WTC11 (cell line): Measurements from ENCODE around the gene ZNRF1. TPM values are rescaled to one million over a fixed set of nuclear protein-coding genes. Genes with fewer than 3 reads are reported as not detected.

Experiments used
- ATAC-seq: fragments of 200-7000 bp; cut with Tn5 transposase; 2 replicates; pipeline ENCODE4 v1.10.0; 2021; ENCODE audit warnings: mild to moderate bottlenecking, moderate library complexity
- CTCF ChIA-PET: fragments of 300-600 bp; sonication (Branson Sonifier 250); formaldehyde crosslinking; loops from one replicate; lab custom pipeline; 2021; ENCODE audit warnings: antibody characterized with exemption; lab: Charles Lee
- POLR2A ChIA-PET: fragments of 350-600 bp; sonication (Branson Sonifier 250); formaldehyde crosslinking; loops from one replicate; lab custom pipeline; 2021; ENCODE audit warnings: antibody characterized with exemption; lab: Charles Lee
- DNase-seq: peaks from one replicate; pipeline ENCODE4 v3.0.0; 2021; ENCODE audit warnings: low spot score
- H3K27ac Mint-ChIP-seq: 2 replicates; pipeline ENCODE4 v1.8.0; 2021; ENCODE audit warnings: mixed read lengths
- H3K27me3 Mint-ChIP-seq: 2 replicates; pipeline ENCODE4 v1.8.0; 2021; ENCODE audit warnings: low read depth, mild to moderate bottlenecking, moderate library complexity, mixed read lengths
- H3K36me3 Mint-ChIP-seq: 2 replicates; pipeline ENCODE4 v1.8.0; 2021; ENCODE audit warnings: mixed read lengths
- H3K4me1 Mint-ChIP-seq: 2 replicates; pipeline ENCODE4 v1.8.0; 2022; ENCODE audit warnings: mixed read lengths
- H3K4me3 Mint-ChIP-seq: 2 replicates; pipeline ENCODE4 v1.8.0; 2021; ENCODE audit warnings: mild to moderate bottlenecking, moderate library complexity, mixed read lengths
- H3K9me3 Mint-ChIP-seq: 2 replicates; pipeline ENCODE4 v1.8.0; 2021; ENCODE audit warnings: mixed read lengths
- AFF4 ChIP-seq: sonication (generic); formaldehyde crosslinking; IDR thresholded peaks from 2 replicates; pipeline ENCODE4 v1.8.1; 2023; ENCODE audit warnings: mild to moderate bottlenecking, missing genetic modification reagents, borderline replicate concordance
- E2F1 ChIP-seq: sonication (generic); formaldehyde crosslinking; IDR thresholded peaks from 2 replicates; pipeline ENCODE4 v1.8.0; 2022; ENCODE audit warnings: mild to moderate bottlenecking, missing genetic modification reagents
- E2F4 ChIP-seq: sonication (generic); formaldehyde crosslinking; IDR thresholded peaks from 2 replicates; pipeline ENCODE4 v1.8.1; 2022; ENCODE audit warnings: low read depth, mild to moderate bottlenecking, moderate library complexity, missing genetic modification reagents, borderline replicate concordance
- ELF4 ChIP-seq: sonication (generic); formaldehyde crosslinking; IDR thresholded peaks from 2 replicates; pipeline ENCODE4 v1.8.1; 2022; ENCODE audit warnings: low read depth, mild to moderate bottlenecking, moderate library complexity, missing genetic modification reagents
- ERG ChIP-seq: fragments of 250-450 bp; sonication (Bioruptor Pico); IDR thresholded peaks from 2 replicates; pipeline ENCODE4 v1.8.0; 2021; ENCODE audit warnings: mild to moderate bottlenecking
- ESRRA ChIP-seq: sonication (generic); formaldehyde crosslinking; IDR thresholded peaks from 2 replicates; pipeline ENCODE4 v1.8.1; 2022; ENCODE audit warnings: mild to moderate bottlenecking, missing genetic modification reagents, borderline replicate concordance
- ETV6 ChIP-seq: sonication (generic); formaldehyde crosslinking; IDR thresholded peaks from 2 replicates; pipeline ENCODE4 v1.8.1; 2022; ENCODE audit warnings: mild to moderate bottlenecking, missing genetic modification reagents
- FOXK1 ChIP-seq: sonication (generic); formaldehyde crosslinking; IDR thresholded peaks from 2 replicates; pipeline ENCODE4 v1.8.0; 2022; ENCODE audit warnings: mild to moderate bottlenecking, moderate library complexity, missing genetic modification reagents
- KAT7 ChIP-seq: sonication (generic); formaldehyde crosslinking; IDR thresholded peaks from 2 replicates; pipeline ENCODE4 v1.8.1; 2023; ENCODE audit warnings: missing genetic modification reagents, mild to moderate bottlenecking, borderline replicate concordance
- MAX ChIP-seq: sonication (generic); formaldehyde crosslinking; IDR thresholded peaks from 2 replicates; pipeline ENCODE4 v1.8.0; 2022; ENCODE audit warnings: mild to moderate bottlenecking, missing genetic modification reagents
- MLX ChIP-seq: sonication (generic); formaldehyde crosslinking; IDR thresholded peaks from 2 replicates; pipeline ENCODE4 v1.8.1; 2023; ENCODE audit warnings: mild to moderate bottlenecking, missing genetic modification reagents, moderate library complexity
- NFE2L1 ChIP-seq: sonication (generic); formaldehyde crosslinking; IDR thresholded peaks from 2 replicates; pipeline ENCODE4 v1.8.1; 2023; ENCODE audit warnings: missing genetic modification reagents
- NR1H2 ChIP-seq: sonication (generic); formaldehyde crosslinking; IDR thresholded peaks from 2 replicates; pipeline ENCODE4 v1.9.0; 2021; ENCODE audit warnings: mild to moderate bottlenecking, moderate library complexity, missing genetic modification reagents
- NR3C1 ChIP-seq: sonication (generic); formaldehyde crosslinking; conservative IDR thresholded peaks from 2 replicates; pipeline ENCODE4 v1.8.1; 2023; ENCODE audit warnings: low read depth, mild to moderate bottlenecking, missing genetic modification reagents
- OVOL2 ChIP-seq: fragments of 250-450 bp; sonication (Bioruptor Pico); IDR thresholded peaks from 2 replicates; pipeline ENCODE4 v1.9.0; 2021; ENCODE audit warnings: mild to moderate bottlenecking, borderline replicate concordance
- PRRX2 ChIP-seq: fragments of 250-450 bp; sonication (Bioruptor Pico); IDR thresholded peaks from 2 replicates; pipeline ENCODE4 v1.8.0; 2021; ENCODE audit warnings: mild to moderate bottlenecking
- SMAD3 ChIP-seq: sonication (generic); formaldehyde crosslinking; IDR thresholded peaks from 2 replicates; pipeline ENCODE4 v1.8.0; 2022; ENCODE audit warnings: missing genetic modification reagents, mild to moderate bottlenecking, borderline replicate concordance
- TEAD4 ChIP-seq: sonication (generic); formaldehyde crosslinking; IDR thresholded peaks from 2 replicates; pipeline ENCODE4 v1.8.0; 2022; ENCODE audit warnings: mild to moderate bottlenecking, missing genetic modification reagents
- USF1 ChIP-seq: sonication (generic); formaldehyde crosslinking; IDR thresholded peaks from 2 replicates; pipeline ENCODE4 v1.8.0; 2022; ENCODE audit warnings: mild to moderate bottlenecking, missing genetic modification reagents
- ZBTB21 ChIP-seq: sonication (generic); formaldehyde crosslinking; IDR thresholded peaks from 2 replicates; pipeline ENCODE4 v1.8.1; 2023; ENCODE audit warnings: mild to moderate bottlenecking, missing genetic modification reagents, borderline replicate concordance
- ZNF121 ChIP-seq: sonication (generic); formaldehyde crosslinking; IDR thresholded peaks from 2 replicates; pipeline ENCODE4 v1.8.0; 2023; ENCODE audit warnings: missing genetic modification reagents
- ZNF138 ChIP-seq: sonication (generic); formaldehyde crosslinking; conservative IDR thresholded peaks from 2 replicates; pipeline ENCODE4 v1.8.1; 2022; ENCODE audit warnings: mild to moderate bottlenecking, moderate library complexity, missing genetic modification reagents
- ZNF232 ChIP-seq: sonication (generic); formaldehyde crosslinking; IDR thresholded peaks from 2 replicates; pipeline ENCODE4 v1.8.0; 2022; ENCODE audit warnings: mild to moderate bottlenecking, missing genetic modification reagents
- ZNF317 ChIP-seq: sonication (generic); formaldehyde crosslinking; IDR thresholded peaks from 2 replicates; pipeline ENCODE4 v1.8.1; 2023; ENCODE audit warnings: low read depth, mild to moderate bottlenecking, moderate library complexity, missing genetic modification reagents, borderline replicate concordance
- ZNF423 ChIP-seq: fragments of 250-450 bp; sonication (Bioruptor Pico); IDR thresholded peaks from 2 replicates; pipeline ENCODE4 v2.1.2; 2022; ENCODE audit warnings: mild to moderate bottlenecking, moderate library complexity
- total RNA-seq: library from RNA; stranded (reverse); gene quantifications from 3 replicates; pipeline ENCODE4 v1.2.3, GENCODE V29; 2021

The ZNRF1 gene
- total RNA-seq, 1 experiment from 2014 or later = 47.6 TPM

- H3K4me1 Mint-ChIP-seq = peaks cover 1% of the 10 kb centered on the region
- ATAC-seq = no peak
- H3K27ac Mint-ChIP-seq = no peak overlapping the region
- no peak overlapping the region for H3K4me3 Mint-ChIP-seq
- H3K27me3 Mint-ChIP-seq = no peaks in the 10 kb centered on the region
- ChIA-PET CTCF (interaction anchor here (1.1 kb wide), 1 partner anchor 160 kb away, joined by 5 read pairs; no protein-coding TSS in a partner anchor), POLR2A (interaction anchor here (0.6 kb wide), 1 partner anchor 67 kb away, joined by 4 read pairs; no protein-coding TSS in a partner anchor)
- H3K36me3 Mint-ChIP-seq = peaks cover 60% of the 10 kb centered on the region
- TF ChIP-seq ZNF423 (CRISPR knock-in tag) (no peak), E2F4 (CRISPR knock-in tag) (no peak), ZNF138 (CRISPR knock-in tag) (no peak), ERG (CRISPR knock-in tag) (no peak), PRRX2 (CRISPR knock-in tag) (no peak), TEAD4 (no peak), ZBTB21 (no peak), E2F1 (CRISPR knock-in tag) (no peak), KAT7 (CRISPR knock-in tag) (no peak), MAX (no peak), USF1 (CRISPR knock-in tag) (no peak), NFE2L1 (CRISPR knock-in tag) (no peak)
- TF ChIP-seq, all 79 proteins: peak for 0
- no peaks in the 10 kb centered on the region for H3K9me3 Mint-ChIP-seq
- no peak for DNase-seq
These were observed 47.6 kb upstream of the ZNRF1 start for GRCh38 chr16:74951206-74951605.

GRCh38 chr16:74951681-74952080 is 47.1 kb upstream of the ZNRF1 start:
- DNase-seq (no peak), ATAC-seq (no peak)
- no peak overlapping the region for H3K27ac Mint-ChIP-seq
- POLR2A ChIA-PET = interaction anchor here (0.6 kb wide), 1 partner anchor 66 kb away, joined by 4 read pairs; no protein-coding TSS in a partner anchor
- H3K27me3 Mint-ChIP-seq = no peaks in the 10 kb centered on the region
- CTCF ChIA-PET = interaction anchor here (1.1 kb wide), 1 partner anchor 160 kb away, joined by 5 read pairs; no protein-coding TSS in a partner anchor
- H3K4me3 Mint-ChIP-seq = no peak overlapping the region
- TF ChIP-seq KAT7 (CRISPR knock-in tag) (no peak), ZNF121 (CRISPR knock-in tag) (no peak), ELF4 (CRISPR knock-in tag) (no peak), ZNF317 (CRISPR knock-in tag) (no peak), NR3C1 (CRISPR knock-in tag) (no peak), FOXK1 (CRISPR knock-in tag) (no peak), SMAD3 (no peak), MLX (no peak), OVOL2 (CRISPR knock-in tag) (no peak), ESRRA (no peak), ETV6 (CRISPR knock-in tag) (no peak), ZNF232 (no peak), AFF4 (CRISPR knock-in tag) (no peak), NR1H2 (no peak)
- H3K9me3 Mint-ChIP-seq = no peaks in the 10 kb centered on the region
- H3K4me1 Mint-ChIP-seq = peaks cover 6% of the 10 kb centered on the region
- peaks cover 59% of the 10 kb centered on the region for H3K36me3 Mint-ChIP-seq
